Testis (tissue), 3 donors: Measurements from ENCODE around the gene LRRC8D. TPM values are rescaled to one million over a fixed set of nuclear protein-coding genes. Genes with fewer than 3 reads are reported as not detected.

ENCODE experiments used
- DNase-seq: peaks from one replicate; pipeline ENCODE4 v3.0.0-alpha.2; 2019
- H3K27ac ChIP-seq, 2 donors: fragments of 200-600 bp; sonication (generic); one replicate each; pipeline ENCODE4 v1.5.1; 2019
- H3K27me3 ChIP-seq: fragments of 200-600 bp; sonication (generic); one replicate; pipeline ENCODE4 v1.5.1; 2019
- H3K36me3 ChIP-seq: fragments of 200-600 bp; sonication (generic); one replicate; pipeline ENCODE4 v1.5.1; 2017; ENCODE audit warnings: low read depth; ENCODE audit errors: missing control alignments
- H3K4me1 ChIP-seq: fragments of 200-600 bp; sonication (generic); one replicate; pipeline ENCODE4 v1.5.1; 2019
- H3K4me3 ChIP-seq, 2 donors: fragments of 200-600 bp; sonication (generic); one replicate each; pipeline ENCODE4 v1.5.1; 2017 to 2019
- H3K9me3 ChIP-seq: fragments of 200-600 bp; sonication (generic); one replicate; pipeline ENCODE4 v1.5.1; 2017
- CTCF ChIP-seq, 3 experiments: fragments of 450-650 bp in 2 of 3; fragments of 200-600 bp in 1 of 3; sonication (generic) in 1 of 3; IDR thresholded peaks; one replicate each; pipeline ENCODE4 v1.5.1; 2016 to 2019; ENCODE audit warnings: antibody characterized with exemption in 3 of 3, mild to moderate bottlenecking in 2 of 3, moderate library complexity in 1 of 3
- POLR2A ChIP-seq: fragments of 450-650 bp; IDR thresholded peaks from one replicate; pipeline ENCODE4 v1.6.1; 2017; ENCODE audit warnings: antibody characterized with exemption, mild to moderate bottlenecking, moderate library complexity
- WGBS, 2 donors: methylation state at CpG; one replicate each; pipeline ENCODE4 v1.1.5; 2018; 5-methylcytosine and 5-hydroxymethylcytosine counted together
- intact Hi-C: fragments of 100-400 bp; cut with DNase I; formaldehyde crosslinking; loops from one replicate; pipeline ENCODE4 v1.15.1; 2023; ENCODE audit warnings: low total_unique reads
- polyA plus RNA-seq: library from polyadenylated mRNA; stranded (reverse); fragments of 350-450 nt; fragmentation: Illumina TruSeq; extraction: RNeasy Lipid Tissue Mini Kit (QIAGEN cat#74804); gene quantifications from one replicate; pipeline ENCODE4 v1.2.3, GENCODE V29; 2014; ENCODE audit warnings: low read depth, low replicate concordance; ENCODE audit not compliant: insufficient read depth
- total RNA-seq, 2 donors: library from RNA; depleted of rRNA; stranded (reverse); fragments of >200 nt; gene quantifications; one replicate each; pipeline ENCODE4 v1.2.3, GENCODE V29; 2016

LRRC8D gene
- total and polyA plus RNA-seq, 3 donors from 2014 or later, result 20.8 to 46.1 (median 41.1) TPM

DNA sequence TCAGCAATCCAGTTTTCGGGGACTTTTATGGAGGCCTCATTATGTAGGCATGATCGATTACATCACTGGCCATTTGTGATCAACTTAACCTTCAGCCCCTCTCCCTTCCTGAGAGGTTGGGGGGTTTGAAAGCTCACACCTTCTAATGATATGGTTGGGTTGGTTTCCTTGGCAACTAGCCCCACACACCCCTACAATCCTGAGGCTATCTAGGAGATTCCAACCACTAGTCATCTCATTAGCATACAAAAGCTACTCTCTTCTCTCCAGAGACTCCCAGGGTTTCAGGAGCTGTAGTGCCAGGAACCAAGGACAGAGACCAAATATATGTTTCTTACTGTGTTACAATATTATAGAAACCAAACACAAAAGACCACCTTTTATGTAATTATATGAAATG, 138.9 kb downstream of the LRRC8D start:
- Histone ChIP-seq H3K27ac (no peak overlapping the region), H3K4me3 (no peak overlapping the region), H3K4me1 (no peaks in the 10 kb centered on the region), H3K36me3 (no peaks in the 10 kb centered on the region), H3K27me3 (no peaks in the 10 kb centered on the region), H3K9me3 (no peaks in the 10 kb centered on the region)
- no peak for TF ChIP-seq CTCF (IDR thresholded peaks at IDR 0.05)
- TF ChIP-seq POLR2A, result no peak
- WGBS, 2 donors, result 90 to 100% methylated on average over 2 of the region's 2 CpGs
- intact Hi-C loops, result no loop called here
- no peak for DNase-seq

DNA sequence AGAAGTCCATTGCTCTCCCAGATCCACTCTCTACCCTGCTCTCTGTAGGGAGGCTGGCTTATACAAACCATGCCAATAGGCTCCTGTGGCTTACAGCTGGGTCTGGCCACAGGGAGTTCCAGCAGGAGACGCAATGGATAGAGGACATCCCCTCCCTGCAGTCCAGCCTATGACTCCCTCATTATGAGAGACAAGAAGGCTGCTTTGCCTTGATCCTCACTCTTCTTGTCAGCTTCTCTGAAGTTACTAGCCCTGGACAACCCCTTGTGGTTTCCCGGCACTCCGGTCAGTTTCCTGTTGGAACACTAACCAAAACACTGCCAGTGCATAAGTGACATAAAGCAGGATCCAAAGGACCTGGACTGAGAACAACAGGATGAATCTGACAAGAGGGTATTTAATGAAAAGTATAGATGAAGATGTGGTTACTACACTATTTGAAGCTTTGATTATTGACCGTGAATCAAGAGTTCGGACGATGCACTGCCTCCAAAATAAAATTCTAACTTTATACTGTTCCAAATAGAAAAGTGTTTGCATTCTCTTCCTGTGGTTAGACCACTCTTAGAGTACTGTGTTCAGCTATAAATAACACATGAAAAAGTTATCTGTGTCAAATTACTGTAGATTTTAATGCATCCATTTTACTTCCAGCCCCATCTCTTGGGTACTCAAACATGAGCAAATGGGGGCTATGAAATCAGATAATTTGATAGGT, 141.4 kb downstream of the LRRC8D start:
- intact Hi-C loops, result no loop called here
- Histone ChIP-seq H3K36me3 (no peaks in the 10 kb centered on the region), H3K9me3 (no peaks in the 10 kb centered on the region), H3K4me1 (no peaks in the 10 kb centered on the region), H3K27me3 (no peaks in the 10 kb centered on the region), H3K27ac (no peak overlapping the region), H3K4me3 (no peak overlapping the region)
- TF ChIP-seq POLR2A, result no peak
- no peak for TF ChIP-seq CTCF (IDR thresholded peaks at IDR 0.05)
- DNase-seq, result no peak
- WGBS, 2 donors, result 75 to 87% methylated on average over 6 of the region's 6 CpGs

- WGBS, 2 donors, result 85 to 89% methylated on average over 1 of the region's 1 CpG
- no peak for DNase-seq
- Histone ChIP-seq H3K4me3 (no peak overlapping the region), H3K4me1 (no peaks in the 10 kb centered on the region), H3K27ac (no peak overlapping the region), H3K36me3 (no peaks in the 10 kb centered on the region), H3K27me3 (no peaks in the 10 kb centered on the region), H3K9me3 (no peaks in the 10 kb centered on the region)
- TF ChIP-seq POLR2A (no peak), CTCF (IDR thresholded peaks at IDR 0.05) (no peak)
- intact Hi-C loops, result no loop called here
Observed at GRCh38 chr1:89962742-89963075, 141.9 kb downstream of the LRRC8D start.

DNA sequence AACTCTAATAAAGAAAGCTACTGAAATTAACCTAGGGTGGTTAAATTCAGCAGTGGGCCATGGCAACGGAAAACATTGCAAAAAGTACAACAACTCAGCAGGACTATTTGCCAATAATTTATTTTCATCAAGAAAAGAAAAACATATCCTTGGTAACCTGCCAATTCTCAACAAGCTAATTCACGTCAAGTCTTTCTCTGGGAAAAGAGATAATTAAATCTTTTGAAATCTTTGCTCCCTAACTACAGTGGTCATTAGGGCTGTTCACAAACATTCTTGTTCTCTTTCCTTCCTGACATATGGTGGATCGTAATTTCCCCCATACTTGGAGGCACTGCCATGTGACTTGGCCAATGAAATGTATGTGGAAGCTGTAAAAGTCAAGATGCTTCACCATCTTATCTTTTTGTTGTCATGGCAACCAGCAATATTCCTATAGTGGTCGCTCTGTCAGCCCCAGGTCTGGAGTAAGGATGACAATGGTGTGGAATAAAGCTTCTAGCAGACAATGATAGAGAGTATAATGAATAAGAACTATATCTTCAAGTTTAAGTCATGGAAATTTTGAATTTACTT, 144.4 kb downstream of the LRRC8D start:
- DNase-seq, result no peak
- TF ChIP-seq POLR2A (no peak), CTCF (IDR thresholded peaks at IDR 0.05) (no peak)
- no peak overlapping the region for H3K27ac ChIP-seq
- H3K27me3 ChIP-seq, result no peaks in the 10 kb centered on the region
- H3K9me3 ChIP-seq, result no peaks in the 10 kb centered on the region
- intact Hi-C loops, result no loop called here
- H3K4me3 ChIP-seq, result no peak overlapping the region
- H3K4me1 ChIP-seq, result no peaks in the 10 kb centered on the region
- H3K36me3 ChIP-seq, result no peaks in the 10 kb centered on the region
- 69 to 70% methylated on average over 4 of the region's 4 CpGs for WGBS, 2 donors

DNA sequence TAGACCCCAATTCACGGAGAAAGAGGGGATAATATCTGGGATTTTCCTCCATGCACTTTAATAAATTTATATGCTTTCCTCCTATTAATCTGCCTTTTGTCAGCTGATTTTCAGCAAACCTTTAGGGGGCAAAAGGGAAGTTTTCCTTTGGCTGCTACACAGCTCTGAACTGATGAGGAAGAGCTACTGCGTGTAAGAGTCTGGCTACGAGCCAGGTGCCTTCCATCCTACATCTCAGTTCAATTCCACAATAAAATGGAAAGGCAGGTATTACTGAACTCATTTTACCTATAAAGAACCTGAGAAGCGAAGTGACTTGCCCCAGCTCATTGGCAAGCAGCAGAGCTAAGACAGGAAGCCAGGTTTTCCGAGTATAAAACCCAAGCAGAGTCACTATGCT, 145.8 kb downstream of the LRRC8D start:
- DNase-seq, result no peak
- WGBS, 2 donors, result 67 to 73% methylated on average over 5 of the region's 5 CpGs
- TF ChIP-seq CTCF (IDR thresholded peaks at IDR 0.05) (no peak), POLR2A (no peak)
- Histone ChIP-seq H3K36me3 (no peaks in the 10 kb centered on the region), H3K27me3 (no peaks in the 10 kb centered on the region), H3K4me3 (no peak overlapping the region), H3K4me1 (no peaks in the 10 kb centered on the region), H3K27ac (no peak overlapping the region), H3K9me3 (no peaks in the 10 kb centered on the region)
- intact Hi-C loops, result no loop called here
